ENCODE data around the gene MRPL2. TPM values are rescaled to one million over a fixed set of nuclear protein-coding genes. Genes with fewer than 3 reads are reported as not detected.
A peak's percentile ranks its signal among the peaks of the same experiment; 100 is the strongest.

MRPL2 gene
- total RNA-seq, 2 experiments from 2014 or later = 42.8 to 48.0 TPM

DNA sequence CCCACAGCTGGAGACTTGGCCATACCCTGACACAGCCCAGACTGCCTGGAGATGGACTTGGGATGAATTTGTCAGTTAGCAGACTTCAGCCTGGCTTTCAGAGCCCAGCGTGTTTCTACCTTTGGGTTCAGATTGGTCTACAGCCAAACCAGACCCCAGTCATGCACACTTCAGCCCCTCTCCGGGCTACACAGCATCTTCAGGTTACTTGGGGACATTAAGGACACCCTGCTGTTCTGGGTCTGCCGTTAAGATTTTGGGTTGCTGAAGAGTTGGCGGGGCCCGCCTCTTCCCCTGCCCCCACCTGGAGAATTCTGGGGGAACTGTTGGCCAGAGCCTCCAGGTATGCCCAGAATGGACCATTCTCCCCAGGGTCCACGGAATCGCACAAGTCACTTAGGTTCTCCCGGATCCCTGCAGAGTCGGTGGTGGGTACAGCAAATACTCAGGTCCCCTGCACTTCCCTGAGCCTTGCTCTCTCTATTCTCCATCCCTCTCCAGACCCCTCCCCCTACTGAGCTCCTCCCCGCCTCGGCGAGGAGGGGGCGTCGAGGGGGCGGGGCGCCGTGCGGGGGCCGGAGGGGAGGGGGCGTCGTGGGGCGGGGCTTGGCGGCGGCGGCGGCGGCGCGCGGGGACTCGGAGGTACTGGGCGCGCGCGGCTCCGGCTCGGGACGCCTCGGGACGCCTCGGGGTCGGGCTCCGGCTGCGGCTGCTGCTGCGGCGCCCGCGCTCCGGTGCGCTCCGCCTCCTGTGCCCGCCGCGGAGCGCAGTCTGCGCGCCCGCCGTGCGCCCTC, 16.6 kb upstream of the MRPL2 start, which contains the start of gene PTK7:
TSS of gene PTK7 (plus strand) at position 645 of the 794 bp plus-strand sequence. CDS start 175 bp downstream, outside the sequence.
- H3K4me3 ChIP-seq (ENCODE audit: low read length) = peak within 1 kb of the TSS; percentile 46
- TF ChIP-seq, protein P1, sequence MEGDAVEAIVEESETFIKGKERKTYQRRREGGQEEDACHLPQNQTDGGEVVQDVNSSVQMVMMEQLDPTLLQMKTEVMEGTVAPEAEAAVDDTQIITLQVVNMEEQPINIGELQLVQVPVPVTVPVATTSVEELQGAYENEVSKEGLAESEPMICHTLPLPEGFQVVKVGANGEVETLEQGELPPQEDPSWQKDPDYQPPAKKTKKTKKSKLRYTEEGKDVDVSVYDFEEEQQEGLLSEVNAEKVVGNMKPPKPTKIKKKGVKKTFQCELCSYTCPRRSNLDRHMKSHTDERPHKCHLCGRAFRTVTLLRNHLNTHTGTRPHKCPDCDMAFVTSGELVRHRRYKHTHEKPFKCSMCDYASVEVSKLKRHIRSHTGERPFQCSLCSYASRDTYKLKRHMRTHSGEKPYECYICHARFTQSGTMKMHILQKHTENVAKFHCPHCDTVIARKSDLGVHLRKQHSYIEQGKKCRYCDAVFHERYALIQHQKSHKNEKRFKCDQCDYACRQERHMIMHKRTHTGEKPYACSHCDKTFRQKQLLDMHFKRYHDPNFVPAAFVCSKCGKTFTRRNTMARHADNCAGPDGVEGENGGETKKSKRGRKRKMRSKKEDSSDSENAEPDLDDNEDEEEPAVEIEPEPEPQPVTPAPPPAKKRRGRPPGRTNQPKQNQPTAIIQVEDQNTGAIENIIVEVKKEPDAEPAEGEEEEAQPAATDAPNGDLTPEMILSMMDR (IDR thresholded peaks at IDR 0.05) = no peak
- Mint-ChIP-seq H3K27ac (no peak within 1 kb of the TSS), H3K9me3 (no peaks in the 10 kb centered on the region), H3K27me3 (peaks cover 10% of the 10 kb centered on the region), H3K4me1 (ENCODE audit: low read depth) (peaks cover 8% of the 10 kb centered on the region), H3K36me3 (ENCODE audit: low read depth) (peaks cover 31% of the 10 kb centered on the region), H3K4me3 (peak within 1 kb of the TSS; percentile 42)
- intact Hi-C loops (cut with DNase I, micrococcal nuclease) = no loop called here
- H3K36me3 ChIP-seq (ENCODE audit: insufficient read depth, low read length) = peaks cover 14% of the 10 kb centered on the region
- peaks cover 18% of the 10 kb centered on the region for H3K4me1 ChIP-seq (ENCODE audit: insufficient read depth, low read length)
- CTCF ChIA-PET = no interaction called here
- ATAC-seq (ENCODE audit: poor library complexity) (peak; percentile 78), DNase-seq (peak in 4 of 14 experiments; percentile 18 to 59 (median 51))
- H3K9me3 ChIP-seq (ENCODE audit: control insufficient read depth in 1 of 2, insufficient read depth in 1 of 2, low read length in 2 of 2) = no peaks in the 10 kb centered on the region
- H3K27ac ChIP-seq (ENCODE audit: low read depth in 1 of 2, low read length in 2 of 2) = no peak within 1 kb of the TSS
- POLR2A ChIA-PET = interaction anchor here (0.7 to 2.1 kb wide), 2 partner anchors 17 to 22 kb away, joined by 4 to 10 read pairs; partner anchors contain the start of genes CUL7, KLC4 and MRPL2
- H3K27me3 ChIP-seq (ENCODE audit: control insufficient read depth in 1 of 2, insufficient read depth in 2 of 2, low read length in 2 of 2) = peaks cover 23 to 24% of the 10 kb centered on the region in 2 experiments

DNA sequence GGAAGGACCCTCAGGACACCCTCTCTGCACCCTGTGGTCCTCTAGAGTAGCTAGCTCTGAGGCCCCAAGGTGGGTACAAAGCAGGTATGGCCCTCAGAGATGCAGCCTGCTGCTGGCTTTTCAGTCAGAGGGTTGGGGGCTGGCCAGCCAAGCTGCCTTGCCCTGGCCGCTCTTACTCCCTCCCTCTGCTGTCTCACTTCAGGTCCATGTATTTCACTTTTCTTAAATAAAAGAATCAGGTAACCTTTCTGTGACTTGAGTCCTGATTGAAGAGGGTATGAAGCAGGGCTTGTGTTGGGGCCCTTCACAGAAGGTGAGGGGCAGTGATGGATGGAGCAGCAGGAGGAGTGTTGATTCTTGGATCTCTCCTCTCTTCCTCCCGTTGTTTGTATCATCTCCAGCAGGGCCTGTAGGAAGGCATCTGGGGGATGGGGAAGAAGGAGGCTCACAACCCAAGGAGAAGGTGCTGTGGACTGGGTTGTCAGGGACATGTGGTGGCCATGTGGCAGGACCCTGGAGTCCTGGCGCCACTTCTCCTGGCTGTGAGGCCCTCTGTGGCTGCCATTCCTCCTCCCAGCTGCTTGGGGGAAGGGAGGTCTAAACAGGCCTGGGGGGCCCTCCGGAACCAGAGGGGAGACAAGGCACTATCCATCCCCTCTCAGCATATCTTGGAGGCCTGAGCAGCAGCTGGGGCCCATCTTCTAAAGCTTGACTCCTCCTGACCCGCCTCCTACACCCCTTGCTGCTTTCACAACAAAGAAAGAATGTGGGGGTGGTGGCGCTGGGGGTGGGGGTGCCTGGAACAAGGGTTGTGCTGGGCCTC, 15.8 kb upstream of the MRPL2 start:
- Histone ChIP-seq H3K9me3 (ENCODE audit: control insufficient read depth in 1 of 2, insufficient read depth in 1 of 2, low read length in 2 of 2) (no peaks in the 10 kb centered on the region), H3K36me3 (ENCODE audit: insufficient read depth, low read length) (peaks cover 14% of the 10 kb centered on the region), H3K27ac (ENCODE audit: low read depth in 1 of 2, low read length in 2 of 2) (no peak overlapping the region), H3K27me3 (ENCODE audit: control insufficient read depth in 1 of 2, insufficient read depth in 2 of 2, low read length in 2 of 2) (peaks cover 23 to 24% of the 10 kb centered on the region in 2 experiments), H3K4me3 (ENCODE audit: low read length) (no peak overlapping the region), H3K4me1 (ENCODE audit: insufficient read depth, low read length) (peaks cover 18% of the 10 kb centered on the region)
- ATAC-seq (ENCODE audit: poor library complexity) (no peak), DNase-seq (no peak)
- intact Hi-C loops (cut with DNase I, micrococcal nuclease) = no loop called here
- Mint-ChIP-seq H3K4me3 (peak overlapping the region; percentile 48), H3K27me3 (peaks cover 9% of the 10 kb centered on the region), H3K4me1 (ENCODE audit: low read depth) (peaks cover 8% of the 10 kb centered on the region), H3K9me3 (no peaks in the 10 kb centered on the region), H3K27ac (no peak overlapping the region), H3K36me3 (ENCODE audit: low read depth) (peaks cover 37% of the 10 kb centered on the region)
- ChIA-PET POLR2A (interaction anchor here (2.1 kb wide), 1 partner anchor 16 kb away, joined by 10 read pairs; the partner anchor contains the start of genes KLC4 and MRPL2), CTCF (no interaction called here)
- TF ChIP-seq, protein P1 (IDR thresholded peaks at IDR 0.05) = no peak

DNA sequence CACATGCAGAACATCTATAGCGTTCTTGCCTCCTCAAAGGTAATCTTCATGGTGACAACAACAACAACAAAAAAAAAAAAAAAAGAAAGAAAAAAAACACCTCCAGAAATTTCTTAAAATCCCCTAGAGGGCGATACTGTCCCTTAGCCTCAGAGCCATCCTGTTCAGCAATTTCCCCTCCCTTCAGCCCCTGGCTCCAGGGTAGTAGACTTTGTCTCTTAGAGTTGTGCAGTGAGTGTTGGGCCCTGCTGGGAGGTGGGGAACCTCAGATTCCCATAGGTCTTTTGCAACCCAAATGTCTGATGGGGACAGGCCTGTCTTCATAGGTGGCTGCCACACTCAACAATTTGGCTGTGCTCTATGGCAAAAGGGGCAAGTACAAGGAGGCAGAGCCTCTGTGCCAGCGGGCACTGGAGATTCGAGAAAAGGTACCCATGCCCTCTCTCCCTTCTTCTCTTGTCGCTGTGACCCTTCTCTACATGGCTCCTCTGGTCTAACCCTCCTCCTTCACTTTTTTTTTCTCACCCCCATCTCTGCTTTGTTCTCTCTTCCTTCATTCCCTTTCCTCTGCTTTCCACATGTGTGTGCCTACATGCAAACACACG, 10.9 kb upstream of the MRPL2 start:
- no peak overlapping the region for H3K27ac Mint-ChIP-seq
- H3K4me3 Mint-ChIP-seq = no peak overlapping the region
- H3K27me3 Mint-ChIP-seq = no peaks in the 10 kb centered on the region
- ATAC-seq (ENCODE audit: poor library complexity) (peak; percentile 73), DNase-seq (peak in 4 of 14 experiments; percentile 10 to 66 (median 53))
- intact Hi-C loops (cut with DNase I, micrococcal nuclease) = loop anchor here in 1 of 2 experiments (1.0 kb wide), 1 partner anchor 73 kb away; no protein-coding TSS in a partner anchor
- CTCF ChIA-PET = no interaction called here
- TF ChIP-seq, protein P1 (IDR thresholded peaks at IDR 0.05) = peak; percentile 34
- no peaks in the 10 kb centered on the region for H3K4me1 Mint-ChIP-seq (ENCODE audit: low read depth)
- H3K4me3 ChIP-seq (ENCODE audit: low read length) = no peak overlapping the region
- peaks cover 60% of the 10 kb centered on the region for H3K36me3 Mint-ChIP-seq (ENCODE audit: low read depth)
- H3K27me3 ChIP-seq (ENCODE audit: control insufficient read depth in 1 of 2, insufficient read depth in 2 of 2, low read length in 2 of 2) = peaks cover 0 to under 1% of the 10 kb centered on the region in 2 experiments
- POLR2A ChIA-PET = no interaction called here
- H3K9me3 Mint-ChIP-seq = no peaks in the 10 kb centered on the region
- no peaks in the 10 kb centered on the region for H3K9me3 ChIP-seq (ENCODE audit: control insufficient read depth in 1 of 2, insufficient read depth in 1 of 2, low read length in 2 of 2)
- H3K4me1 ChIP-seq (ENCODE audit: insufficient read depth, low read length) = no peaks in the 10 kb centered on the region
- peaks cover 30% of the 10 kb centered on the region for H3K36me3 ChIP-seq (ENCODE audit: insufficient read depth, low read length)
- no peak overlapping the region for H3K27ac ChIP-seq (ENCODE audit: low read depth in 1 of 2, low read length in 2 of 2)

Measured in CD4-positive, alpha-beta T cell (primary cell).